HepG2 (cell line): ENCODE measurements around the gene UNC5CL. TPM values are rescaled to one million over a fixed set of nuclear protein-coding genes. Genes with fewer than 3 reads are reported as not detected.

Source experiments
- ATAD3A ChIP-seq: sonication (generic); formaldehyde crosslinking; IDR thresholded peaks from 2 replicates; pipeline ENCODE4 v1.4.0; 2020; ENCODE audit warnings: missing genetic modification reagents
- ATF1 ChIP-seq: IDR thresholded peaks from 2 replicates; pipeline ENCODE4 v1.6.1; 2016; ENCODE audit warnings: mild to moderate bottlenecking, control low read depth
- CHCHD3 ChIP-seq: sonication (generic); formaldehyde crosslinking; IDR thresholded peaks from 2 replicates; pipeline ENCODE4 v1.8.0; 2022; ENCODE audit warnings: mild to moderate bottlenecking, missing genetic modification reagents, moderate library complexity
- GLI4 ChIP-seq: sonication (generic); formaldehyde crosslinking; IDR thresholded peaks from 2 replicates; pipeline ENCODE4 v1.5.1; 2020; ENCODE audit warnings: missing genetic modification reagents, mild to moderate bottlenecking, moderate library complexity, borderline replicate concordance
- HOXA9 ChIP-seq: sonication (generic); formaldehyde crosslinking; IDR thresholded peaks from 2 replicates; pipeline ENCODE4 v1.8.1; 2022; ENCODE audit warnings: missing genetic modification reagents, mild to moderate bottlenecking, moderate library complexity, borderline replicate concordance
- KDM2A ChIP-seq: sonication (generic); formaldehyde crosslinking; IDR thresholded peaks from 2 replicates; pipeline ENCODE4 v1.4.0; 2020; ENCODE audit warnings: low read depth, missing genetic modification reagents, borderline replicate concordance
- MEIS2 ChIP-seq: sonication (generic); formaldehyde crosslinking; IDR thresholded peaks from 2 replicates; pipeline ENCODE4 v1.9.0; 2021; ENCODE audit warnings: mild to moderate bottlenecking, missing genetic modification reagents
- MTF2 ChIP-seq: sonication (generic); formaldehyde crosslinking; IDR thresholded peaks from 2 replicates; pipeline ENCODE4 v1.5.0; 2020; ENCODE audit warnings: missing genetic modification reagents, borderline replicate concordance
- NBN ChIP-seq: fragments of 450-650 bp; conservative IDR thresholded peaks from 2 replicates; pipeline ENCODE4 v1.6.1; 2017
- PRMT3 ChIP-seq: sonication (generic); formaldehyde crosslinking; IDR thresholded peaks from 2 replicates; pipeline ENCODE4 v1.8.1; 2022; ENCODE audit warnings: low read depth, mild to moderate bottlenecking, moderate library complexity, missing genetic modification reagents, borderline replicate concordance
- REST ChIP-seq, 2 experiments: IDR thresholded peaks; 2 replicates each; pipeline ENCODE4 v1.6.1; 2011 to 2012; ENCODE audit warnings: low read length in 2 of 2, borderline replicate concordance in 1 of 2, low read depth in 1 of 2, mild to moderate bottlenecking in 1 of 2, moderate library complexity in 1 of 2
- RFXAP ChIP-seq: sonication (generic); formaldehyde crosslinking; IDR thresholded peaks from 2 replicates; pipeline ENCODE4 v1.4.0; 2020; ENCODE audit warnings: missing genetic modification reagents, borderline replicate concordance
- SAP130 ChIP-seq: IDR thresholded peaks from 2 replicates; pipeline ENCODE4 v1.6.1; 2016; ENCODE audit warnings: low read depth
- SPEN ChIP-seq: sonication (generic); formaldehyde crosslinking; IDR thresholded peaks from 2 replicates; pipeline ENCODE4 v1.5.1; 2020; ENCODE audit warnings: low read depth, mild to moderate bottlenecking, missing genetic modification reagents
- SUZ12 ChIP-seq: fragments of 150-350 bp; IDR thresholded peaks from 2 replicates; pipeline ENCODE4 v1.6.1; 2014; ENCODE audit warnings: low read depth, low read length
- TFDP2 ChIP-seq: sonication (generic); formaldehyde crosslinking; IDR thresholded peaks from 2 replicates; pipeline ENCODE4 v1.4.0; 2020; ENCODE audit warnings: missing genetic modification reagents
- ZFP36 ChIP-seq: fragments of 150-350 bp; IDR thresholded peaks from 2 replicates; pipeline ENCODE4 v1.6.1; 2018; ENCODE audit warnings: borderline replicate concordance, low read length, low read depth; ENCODE audit not compliant: partially characterized antibody
- ZNF383 ChIP-seq: sonication (generic); formaldehyde crosslinking; IDR thresholded peaks from 2 replicates; pipeline ENCODE4 v1.4.0; 2020; ENCODE audit warnings: missing genetic modification reagents, mild to moderate bottlenecking, borderline replicate concordance
- ZNF567 ChIP-seq: sonication (generic); formaldehyde crosslinking; IDR thresholded peaks from 2 replicates; pipeline ENCODE4 v1.8.1; 2023; ENCODE audit warnings: mild to moderate bottlenecking, missing genetic modification reagents, borderline replicate concordance
- ZNF614 ChIP-seq: IDR thresholded peaks from 2 replicates; pipeline ENCODE4 v1.6.1; 2018; ENCODE audit warnings: missing biosample characterization, missing genetic modification reagents, inconsistent platforms, borderline replicate concordance
- ZNF768 ChIP-seq: sonication (generic); formaldehyde crosslinking; IDR thresholded peaks from 2 replicates; pipeline ENCODE4 v1.4.0; 2020; ENCODE audit warnings: missing genetic modification reagents
- polyA plus RNA-seq, 8 experiments: library from polyadenylated mRNA; depleted of rRNA in 3 of 8; stranded (reverse) in 7 of 8; unstranded in 1 of 8; fragments of >200 nt; fragmentation: Illumina TruSeq in 4 of 8; extraction: Trizol in 4 of 8; gene quantifications; 2 replicates each; pipeline versions ENCODE4 v1.2.1 to v1.2.3, GENCODE V29; 2011 to 2016; ENCODE audit warnings: low read depth in 4 of 8, missing spikeins in 1 of 8, mixed read lengths in 1 of 8; ENCODE audit not compliant: insufficient read depth in 1 of 8
- total RNA-seq, 5 experiments: library from RNA; depleted of rRNA; stranded (reverse); fragments of >200 nt; fragmentation: Illumina TruSeq; extraction: Trizol; gene quantifications; 2 replicates each; pipeline ENCODE4 v1.2.3, GENCODE V29; 2016; ENCODE audit warnings: low read depth in 1 of 5
- TF ChIP-seq, protein P1 (sequence below), 2 experiments: sonication (generic) in 1 of 2; formaldehyde crosslinking in 1 of 2; IDR thresholded peaks; 2 replicates each; pipeline versions ENCODE4 v1.5.1 to v1.6.1; 2011 to 2020; ENCODE audit warnings: borderline replicate concordance in 1 of 2, low read depth in 1 of 2, low read length in 1 of 2, mild to moderate bottlenecking in 1 of 2, missing genetic modification reagents in 1 of 2, moderate library complexity in 1 of 2

The UNC5CL gene
- total and polyA plus RNA-seq, 2 of the 13 experiments (the other 11 are each of a cell fraction or from before 2014, with no cell fraction given), result 2.4 to 2.5 TPM

DNA sequence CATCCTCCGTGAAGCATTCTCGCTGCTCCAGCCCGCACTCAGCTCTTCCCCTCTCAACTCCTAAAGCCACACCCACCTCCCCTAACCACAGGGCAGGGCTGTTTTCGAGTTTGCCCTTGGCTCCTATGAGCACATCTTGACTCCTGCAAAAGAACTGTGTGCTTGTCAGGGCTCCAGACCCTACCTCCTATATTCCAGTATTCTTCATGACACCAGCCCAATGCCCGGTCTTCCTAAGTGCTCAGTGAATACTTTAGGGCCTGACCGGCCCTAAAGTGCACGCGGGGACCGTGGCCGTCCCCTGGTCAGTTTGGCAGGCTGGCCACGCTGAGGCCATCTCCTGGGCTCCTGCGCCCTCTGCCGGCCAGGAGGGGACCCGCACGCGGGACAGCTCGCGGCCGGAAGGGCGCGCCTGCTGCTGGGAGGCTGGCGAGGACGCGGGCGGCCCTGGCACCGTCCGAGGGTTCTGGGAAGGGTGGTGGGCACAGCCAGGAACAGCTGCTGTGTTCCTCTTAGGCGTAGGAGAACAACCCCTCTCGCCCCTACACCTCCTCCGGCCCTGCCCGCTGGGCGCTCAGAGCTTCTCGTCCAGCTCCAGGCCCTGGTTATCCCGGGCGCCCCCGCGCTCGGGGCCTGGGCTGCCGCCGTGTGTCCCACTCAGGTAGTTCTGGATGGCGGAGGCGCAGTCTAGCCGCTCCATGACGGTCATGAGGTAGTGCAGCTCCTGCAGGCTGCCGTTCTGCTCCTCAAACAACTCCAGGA lies 11.0 kb downstream of the UNC5CL start (continued):
- TF ChIP-seq REST (IDR thresholded peaks at IDR 0.05; ENCODE audit: borderline replicate concordance in 1 of 2, low read depth in 1 of 2, low read length in 2 of 2) (no peak), TFDP2 (peak; percentile 71), SPEN (CRISPR knock-in tag) (peak; percentile 76), SAP130 (CRISPR knock-in tag) (peak; percentile 27; the same call in 1 of the 2 replicates), SUZ12 (no peak), ZNF383 (CRISPR knock-in tag) (no peak; the same call in 1 of the 2 replicates), NBN (no peak), RFXAP (CRISPR knock-in tag) (peak; percentile 63; the same call in 1 of the 2 replicates), MTF2 (CRISPR knock-in tag) (no peak), ZNF614 (CRISPR knock-in tag) (peak; percentile 70; the same call in 1 of the 2 replicates), ZFP36 (no peak), CHCHD3 (CRISPR knock-in tag) (peak; percentile 82; the same call in 1 of the 2 replicates), MEIS2 (CRISPR knock-in tag) (peak; percentile 29; the same call in 1 of the 2 replicates), HOXA9 (CRISPR knock-in tag) (no peak), KDM2A (peak; percentile 92), PRMT3 (CRISPR knock-in tag) (no peak), ATF1 (CRISPR knock-in tag) (no peak), GLI4 (peak; percentile 64; the same call in 1 of the 2 replicates), ZNF768 (CRISPR knock-in tag) (peak; percentile 70; the same call in 1 of the 2 replicates), ATAD3A (CRISPR knock-in tag) (no peak), ZNF567 (no peak)
- TF ChIP-seq, protein P1, sequence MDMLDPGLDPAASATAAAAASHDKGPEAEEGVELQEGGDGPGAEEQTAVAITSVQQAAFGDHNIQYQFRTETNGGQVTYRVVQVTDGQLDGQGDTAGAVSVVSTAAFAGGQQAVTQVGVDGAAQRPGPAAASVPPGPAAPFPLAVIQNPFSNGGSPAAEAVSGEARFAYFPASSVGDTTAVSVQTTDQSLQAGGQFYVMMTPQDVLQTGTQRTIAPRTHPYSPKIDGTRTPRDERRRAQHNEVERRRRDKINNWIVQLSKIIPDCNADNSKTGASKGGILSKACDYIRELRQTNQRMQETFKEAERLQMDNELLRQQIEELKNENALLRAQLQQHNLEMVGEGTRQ (IDR thresholded peaks at IDR 0.05; ENCODE audit: low read depth, low read length), result no peak
- TF ChIP-seq, protein P1 (CRISPR knock-in tag; IDR thresholded peaks at IDR 0.05; ENCODE audit: borderline replicate concordance), result no peak
